ENCODE results near the gene RETREG2.

Gene RETREG2

GRCh38 chr2:219214786-219215185 lies 36.7 kb downstream of the RETREG2 start:
- DNase-seq (ENCODE audit: low read depth, low spot score), result no peak

GRCh38 chr2:219215871-219216534 lies 37.9 kb downstream of the RETREG2 start:
- no peak for DNase-seq (ENCODE audit: low read depth, low spot score)

GRCh38 chr2:219216535-219216915 lies 38.5 kb downstream of the RETREG2 start:
- DNase-seq (ENCODE audit: low read depth, low spot score), result no peak

GRCh38 chr2:219218217-219218731 lies 40.2 kb downstream of the RETREG2 start:
- peak; percentile 68 for DNase-seq (ENCODE audit: low read depth, low spot score)

- DNase-seq (ENCODE audit: low read depth, low spot score), result peak; percentile 72
These were observed 40.9 kb downstream of the RETREG2 start, which contains the start of gene ABCB6 for GRCh38 chr2:219218732-219219701. Gene ABCB6 (minus strand): TSS chr2:219218958. CDS start chr2:219218673, 285 bp downstream.

- no peak for DNase-seq (ENCODE audit: low read depth, low spot score)
These were observed 41.9 kb downstream of the RETREG2 start for GRCh38 chr2:219219784-219220532.

- DNase-seq (ENCODE audit: low read depth, low spot score), result no peak
These were observed 42.8 kb downstream of the RETREG2 start for GRCh38 chr2:219220652-219221402.

- no peak for DNase-seq (ENCODE audit: low read depth, low spot score)
These were observed 44.0 kb downstream of the RETREG2 start for GRCh38 chr2:219221957-219222518.

GRCh38 chr2:219223831-219224610 lies 45.9 kb downstream of the RETREG2 start:
- DNase-seq (ENCODE audit: low read depth, low spot score), result no peak

- no peak for DNase-seq (ENCODE audit: low read depth, low spot score)
These were observed 47.3 kb downstream of the RETREG2 start for GRCh38 chr2:219225350-219225749.

GRCh38 chr2:219228041-219228910 lies 50.2 kb downstream of the RETREG2 start:
- DNase-seq (ENCODE audit: low read depth, low spot score), result no peak

GRCh38 chr2:219228911-219229304 lies 50.8 kb downstream of the RETREG2 start:
- no peak for DNase-seq (ENCODE audit: low read depth, low spot score)

GRCh38 chr2:219229305-219230058 lies 51.4 kb downstream of the RETREG2 start, which contains the start of the genes ANKZF1 and ATG9A:
Gene ANKZF1 (plus strand): TSS chr2:219229806. CDS start chr2:219230258, 452 bp downstream.
Gene ATG9A (minus strand): TSS chr2:219229636. CDS start chr2:219228024, 1,612 bp downstream.
- DNase-seq (ENCODE audit: low read depth, low spot score), result peak; percentile 92

- DNase-seq (ENCODE audit: low read depth, low spot score), result no peak
These were observed 52.0 kb downstream of the RETREG2 start for GRCh38 chr2:219230059-219230540.

GRCh38 chr2:219234331-219234730 lies 56.3 kb downstream of the RETREG2 start:
- DNase-seq (ENCODE audit: low read depth, low spot score), result no peak

Measured in brain pericyte (primary cell).